SK-N-SH (cell line): Measurements from ENCODE around the gene AGRN. TPM values are rescaled to one million over a fixed set of nuclear protein-coding genes. Genes with fewer than 3 reads are reported as not detected.

Experiments used
- CTCF ChIA-PET: fragments of 300-600, 350-600 bp; formaldehyde crosslinking; extraction: SDS; loops from one replicate; lab custom pipeline; 2021; lab: Yijun Ruan, JAX
- POLR2A ChIA-PET: fragments of 350-600 bp; sonication (Branson Sonifier 250); formaldehyde crosslinking; extraction: SDS; loops from one replicate; lab custom pipeline; 2020; ENCODE audit warnings: antibody characterized with exemption, inconsistent platforms; lab: Yijun Ruan, JAX
- DNase-seq: peaks from one replicate; pipeline ENCODE4 v3.0.0; 2012
- H2AFZ ChIP-seq: fragments of 200-600 bp; sonication (generic); 2 replicates; pipeline ENCODE4 v1.8.1; 2016; ENCODE audit warnings: antibody characterized with exemption, mild to moderate bottlenecking, low read depth
- H3F3A ChIP-seq: fragments of 200-600 bp; sonication (generic); replicated peaks from 2 replicates; pipeline ENCODE3; 2016; ENCODE audit warnings: antibody characterized with exemption, mild to moderate bottlenecking; ENCODE audit not compliant: insufficient read depth
- H3K27ac ChIP-seq, 2 experiments: fragments of 200-500 bp in 1 of 2; fragments of 200-600 bp in 1 of 2; sonication (Bioruptor generic) in 1 of 2; sonication (generic), shearing (Covaris generic) in 1 of 2; 2 replicates each; pipeline versions ENCODE4 v1.5.1 to v1.6.1; 2014 to 2016; ENCODE audit warnings: low read depth in 2 of 2, inconsistent platforms in 1 of 2, low read length in 1 of 2, mild to moderate bottlenecking in 1 of 2, mixed read lengths in 1 of 2
- H3K27me3 ChIP-seq: fragments of 200-600 bp; sonication (generic), shearing (Covaris generic); 2 replicates; pipeline ENCODE4 v1.6.1; 2016; ENCODE audit warnings: mixed run types; ENCODE audit not compliant: insufficient read depth
- H3K36me3 ChIP-seq, 2 experiments: fragments of 200-500 bp in 1 of 2; fragments of 200-600 bp in 1 of 2; sonication (Bioruptor generic) in 1 of 2; sonication (generic) in 1 of 2; replicated peaks in 1 of 2; 2 replicates each; pipeline versions ENCODE3 to v1.5.1; 2014 to 2016; ENCODE audit warnings: low read length in 1 of 2, mild to moderate bottlenecking in 1 of 2; ENCODE audit not compliant: insufficient read depth in 2 of 2, control insufficient read depth in 1 of 2
- H3K4me1 ChIP-seq, 2 experiments: fragments of 200-500 bp in 1 of 2; fragments of 200-600 bp in 1 of 2; sonication (Bioruptor generic) in 1 of 2; sonication (generic), shearing (Covaris generic) in 1 of 2; 2 replicates each; pipeline versions ENCODE4 v1.5.1 to v1.6.1; 2014 to 2016; ENCODE audit warnings: low read depth in 1 of 2, low read length in 1 of 2, mixed run types in 1 of 2; ENCODE audit not compliant: insufficient read depth in 2 of 2, control insufficient read depth in 1 of 2
- H3K4me2 ChIP-seq: fragments of 200-600 bp; sonication (generic), shearing (Covaris generic); 2 replicates; pipeline ENCODE4 v1.6.1; 2017; ENCODE audit warnings: mixed run types
- H3K4me3 ChIP-seq, 2 experiments: fragments of 200-500 bp in 1 of 2; fragments of 200-600 bp in 1 of 2; sonication (Bioruptor generic) in 1 of 2; sonication (generic), shearing (Covaris generic) in 1 of 2; 2 replicates each; pipeline versions ENCODE4 v1.5.1 to v1.8.1; 2014 to 2016; ENCODE audit warnings: low read depth in 2 of 2, inconsistent platforms in 1 of 2, low read length in 1 of 2, mild to moderate bottlenecking in 1 of 2, mixed read lengths in 1 of 2, moderate library complexity in 1 of 2
- H3K79me2 ChIP-seq: fragments of 200-600 bp; sonication (generic); 2 replicates; pipeline ENCODE4 v1.8.1; 2017; ENCODE audit warnings: mild to moderate bottlenecking; ENCODE audit not compliant: insufficient read depth
- H3K9ac ChIP-seq: fragments of 200-600 bp; sonication (generic); 2 replicates; pipeline ENCODE4 v1.6.1; 2017; ENCODE audit warnings: mixed run types
- H3K9me2 ChIP-seq: fragments of 200-600 bp; sonication (generic); 2 replicates; pipeline ENCODE4 v1.6.1; 2017; ENCODE audit warnings: mixed run types
- H3K9me3 ChIP-seq: fragments of 200-600 bp; sonication (generic); 2 replicates; pipeline ENCODE4 v1.6.1; 2017; ENCODE audit warnings: mixed run types, mild to moderate bottlenecking, moderate library complexity
- H4K20me1 ChIP-seq: fragments of 200-600 bp; sonication (generic); 2 replicates; pipeline ENCODE4 v1.6.1; 2017; ENCODE audit warnings: mild to moderate bottlenecking, mixed run types; ENCODE audit not compliant: insufficient read depth
- CHD2 ChIP-seq: fragments of 150-350 bp; IDR thresholded peaks from 2 replicates; pipeline ENCODE4 v1.6.1; 2018; ENCODE audit warnings: low read length; ENCODE audit not compliant: partially characterized antibody
- CTCF ChIP-seq: fragments of 200-600 bp; sonication (generic); IDR thresholded peaks from 2 replicates; pipeline ENCODE4 v1.6.1; 2017; ENCODE audit warnings: antibody characterized with exemption, mild to moderate bottlenecking, moderate library complexity
- ELF1 ChIP-seq: IDR thresholded peaks from 2 replicates; pipeline ENCODE4 v1.4.0; 2012
- EP300 ChIP-seq, 2 experiments: IDR thresholded peaks; 2 replicates each; pipeline versions ENCODE4 v1.4.0 to v1.6.1; 2012; ENCODE audit warnings: borderline replicate concordance in 1 of 2, low read depth in 1 of 2, low read length in 1 of 2
- FOSL2 ChIP-seq: IDR thresholded peaks from 2 replicates; pipeline ENCODE4 v1.4.0; 2012; ENCODE audit warnings: low read depth, mild to moderate bottlenecking, moderate library complexity, borderline replicate concordance
- FOXJ3 ChIP-seq: sonication (generic); formaldehyde crosslinking; IDR thresholded peaks from 2 replicates; pipeline ENCODE4 v1.5.1; 2020; ENCODE audit warnings: mild to moderate bottlenecking, missing genetic modification reagents
- GATA2 ChIP-seq: sonication (generic); formaldehyde crosslinking; IDR thresholded peaks from 2 replicates; pipeline ENCODE4 v1.5.0; 2020; ENCODE audit warnings: mild to moderate bottlenecking, missing genetic modification reagents
- MXI1 ChIP-seq: IDR thresholded peaks from 2 replicates; pipeline ENCODE4 v1.6.1; 2012; ENCODE audit warnings: mild to moderate bottlenecking, low read depth, low read length, improper control_type of control experiment
- PBX3 ChIP-seq: IDR thresholded peaks from 2 replicates; pipeline ENCODE4; 2012
- POLR2AphosphoS5 ChIP-seq: IDR thresholded peaks from 2 replicates; pipeline ENCODE4 v1.6.1; 2012; ENCODE audit warnings: low read depth, low read length
- SIN3A ChIP-seq: IDR thresholded peaks from 2 replicates; pipeline ENCODE4 v1.6.1; 2012; ENCODE audit warnings: low read depth, mild to moderate bottlenecking, low read length, moderate library complexity, borderline replicate concordance
- TCF12 ChIP-seq: IDR thresholded peaks from 2 replicates; pipeline ENCODE4 v1.4.0; 2012
- YY1 ChIP-seq: IDR thresholded peaks from 2 replicates; pipeline ENCODE4 v1.4.0; 2012; ENCODE audit warnings: low read depth, mild to moderate bottlenecking
- WGBS: methylation state at CpG from one replicate; pipeline ENCODE4 v1.1.6; 2017; ENCODE audit warnings: low lambda C conversion rate; 5-methylcytosine and 5-hydroxymethylcytosine counted together
- polyA plus RNA-seq, 3 experiments: library from polyadenylated mRNA; depleted of rRNA; stranded (reverse); fragments of >200 nt; gene quantifications; 2 replicates each; pipeline ENCODE4 v1.2.3, GENCODE V29; 2012
- TF ChIP-seq, protein P1 (sequence below): IDR thresholded peaks from 2 replicates; pipeline ENCODE4 v1.6.1; 2012; ENCODE audit warnings: mild to moderate bottlenecking, low read depth, low read length, moderate library complexity

Gene AGRN
- polyA plus RNA-seq, 1 of the 3 experiments (the other 2 are of a cell fraction), result 31.6 TPM

DNA sequence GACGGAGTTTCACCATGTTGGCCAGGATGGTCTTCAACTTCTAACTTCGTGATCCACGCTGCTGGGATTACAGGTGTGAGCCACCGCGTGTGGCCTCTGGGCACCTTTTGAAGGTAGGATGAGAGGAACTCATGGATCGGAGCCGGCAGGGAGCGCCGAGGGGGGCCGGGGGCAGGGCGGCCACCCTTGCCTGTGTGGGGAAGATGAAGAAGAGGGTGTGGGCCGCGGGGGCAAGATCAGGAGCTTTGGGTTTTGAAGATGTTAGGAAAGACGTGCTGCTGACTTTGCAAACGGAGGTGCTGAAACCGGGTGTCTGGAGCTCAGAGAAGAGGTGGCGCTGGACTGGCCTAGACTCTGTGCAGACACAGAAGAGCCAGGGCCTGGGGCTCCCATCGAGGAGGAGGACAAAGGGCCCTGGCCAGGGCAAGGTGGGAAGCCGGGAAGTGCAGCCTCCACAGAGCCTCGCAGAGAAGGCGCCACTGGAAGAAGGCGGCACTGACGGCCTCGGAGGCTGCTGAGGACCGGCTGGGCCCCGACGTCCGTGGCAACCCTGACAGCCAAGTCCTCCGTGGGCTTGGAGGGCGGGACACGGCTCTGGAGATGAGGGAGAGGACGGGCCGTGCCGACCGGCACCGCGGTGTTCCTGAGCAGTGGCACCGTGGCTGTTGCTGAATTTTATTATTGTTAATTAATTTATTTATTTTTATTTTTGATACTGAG is 40.5 kb downstream of the AGRN start:
- Histone ChIP-seq H3K9me3 (no peaks in the 10 kb centered on the region), H3K27me3 (peaks cover 20% of the 10 kb centered on the region; the same call in 1 of the 2 replicates), H4K20me1 (peaks cover 6% of the 10 kb centered on the region; the same call in 1 of the 2 replicates), H3K4me2 (no peak overlapping the region), H3K36me3 (no peaks in the 10 kb centered on the region), H3K4me3 (no peak overlapping the region), H3K9me2 (no peaks in the 10 kb centered on the region), H3K9ac (no peak overlapping the region), H3K27ac (no peak overlapping the region), H3F3A (peaks cover 5% of the 10 kb centered on the region), H3K79me2 (no peaks in the 10 kb centered on the region), H3K4me1 (peaks cover 0 to 6% of the 10 kb centered on the region in 2 experiments; a peak in 1 of 4 replicates), H2AFZ (no peak overlapping the region)
- ChIA-PET POLR2A (no interaction called here), CTCF (interaction anchor here (0.7 to 15.4 kb wide), 11 partner anchors 8 to 232 kb away, joined by 3 to 216 read pairs (median 7); partner anchors contain the start of genes AGRN and PERM1)
- TF ChIP-seq, protein P1, sequence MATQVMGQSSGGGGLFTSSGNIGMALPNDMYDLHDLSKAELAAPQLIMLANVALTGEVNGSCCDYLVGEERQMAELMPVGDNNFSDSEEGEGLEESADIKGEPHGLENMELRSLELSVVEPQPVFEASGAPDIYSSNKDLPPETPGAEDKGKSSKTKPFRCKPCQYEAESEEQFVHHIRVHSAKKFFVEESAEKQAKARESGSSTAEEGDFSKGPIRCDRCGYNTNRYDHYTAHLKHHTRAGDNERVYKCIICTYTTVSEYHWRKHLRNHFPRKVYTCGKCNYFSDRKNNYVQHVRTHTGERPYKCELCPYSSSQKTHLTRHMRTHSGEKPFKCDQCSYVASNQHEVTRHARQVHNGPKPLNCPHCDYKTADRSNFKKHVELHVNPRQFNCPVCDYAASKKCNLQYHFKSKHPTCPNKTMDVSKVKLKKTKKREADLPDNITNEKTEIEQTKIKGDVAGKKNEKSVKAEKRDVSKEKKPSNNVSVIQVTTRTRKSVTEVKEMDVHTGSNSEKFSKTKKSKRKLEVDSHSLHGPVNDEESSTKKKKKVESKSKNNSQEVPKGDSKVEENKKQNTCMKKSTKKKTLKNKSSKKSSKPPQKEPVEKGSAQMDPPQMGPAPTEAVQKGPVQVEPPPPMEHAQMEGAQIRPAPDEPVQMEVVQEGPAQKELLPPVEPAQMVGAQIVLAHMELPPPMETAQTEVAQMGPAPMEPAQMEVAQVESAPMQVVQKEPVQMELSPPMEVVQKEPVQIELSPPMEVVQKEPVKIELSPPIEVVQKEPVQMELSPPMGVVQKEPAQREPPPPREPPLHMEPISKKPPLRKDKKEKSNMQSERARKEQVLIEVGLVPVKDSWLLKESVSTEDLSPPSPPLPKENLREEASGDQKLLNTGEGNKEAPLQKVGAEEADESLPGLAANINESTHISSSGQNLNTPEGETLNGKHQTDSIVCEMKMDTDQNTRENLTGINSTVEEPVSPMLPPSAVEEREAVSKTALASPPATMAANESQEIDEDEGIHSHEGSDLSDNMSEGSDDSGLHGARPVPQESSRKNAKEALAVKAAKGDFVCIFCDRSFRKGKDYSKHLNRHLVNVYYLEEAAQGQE, result no peak
- TF ChIP-seq POLR2AphosphoS5 (no peak), EP300 (IDR thresholded peaks at IDR 0.05; ENCODE audit: borderline replicate concordance in 1 of 2, low read depth in 1 of 2, low read length in 1 of 2) (no peak), YY1 (no peak)
- DNase-seq, result no peak
- 38% methylated on average over 31 of the region's 38 CpGs for WGBS

- Histone ChIP-seq H3K4me3 (no peak overlapping the region), H3K27me3 (peaks cover 20% of the 10 kb centered on the region; the same call in 1 of the 2 replicates), H3F3A (peaks cover 13% of the 10 kb centered on the region), H3K27ac (no peak overlapping the region), H3K4me1 (peaks cover 0 to 6% of the 10 kb centered on the region in 2 experiments; a peak in 1 of 4 replicates), H3K9ac (no peak overlapping the region), H3K4me2 (no peak overlapping the region), H2AFZ (no peak overlapping the region), H4K20me1 (peaks cover 6% of the 10 kb centered on the region; the same call in 1 of the 2 replicates), H3K9me2 (no peaks in the 10 kb centered on the region), H3K36me3 (no peaks in the 10 kb centered on the region), H3K79me2 (no peaks in the 10 kb centered on the region), H3K9me3 (no peaks in the 10 kb centered on the region)
- ChIA-PET CTCF (interaction anchor here (0.9 to 15.4 kb wide), 17 partner anchors 11 to 229 kb away, joined by 3 to 216 read pairs (median 7); partner anchors contain the start of genes AGRN, PERM1 and RNF223), POLR2A (no interaction called here)
- DNase-seq, result no peak
- TF ChIP-seq SIN3A, result no peak
- TF ChIP-seq TCF12, result no peak
- no peak for TF ChIP-seq CTCF
- TF ChIP-seq PBX3, result no peak
- TF ChIP-seq CHD2, result no peak
- no peak for TF ChIP-seq FOXJ3
- no peak for TF ChIP-seq GATA2 (CRISPR knock-in tag)
- no peak for TF ChIP-seq ELF1
- TF ChIP-seq POLR2AphosphoS5, result no peak
- no peak for TF ChIP-seq FOSL2
- no peak for TF ChIP-seq MXI1
- 40% methylated on average over 9 of the region's 18 CpGs for WGBS
These were observed 41.9 kb downstream of the AGRN start for GRCh38 chr1:1061682-1062345.
